GM18508 (cell line): ENCODE data around the gene FUNDC2.
A peak's percentile ranks its signal among the peaks of the same experiment; 100 is the strongest.

Source experiments
- ATAC-seq: cut with Tn5 transposase; IDR thresholded peaks from one replicate; pipeline ENCODE4 v1.9.1; 2021; ENCODE audit warnings: moderate number of reproducible peaks; ENCODE audit not compliant: insufficient read depth, unreplicated experiment

Gene FUNDC2

DNA sequence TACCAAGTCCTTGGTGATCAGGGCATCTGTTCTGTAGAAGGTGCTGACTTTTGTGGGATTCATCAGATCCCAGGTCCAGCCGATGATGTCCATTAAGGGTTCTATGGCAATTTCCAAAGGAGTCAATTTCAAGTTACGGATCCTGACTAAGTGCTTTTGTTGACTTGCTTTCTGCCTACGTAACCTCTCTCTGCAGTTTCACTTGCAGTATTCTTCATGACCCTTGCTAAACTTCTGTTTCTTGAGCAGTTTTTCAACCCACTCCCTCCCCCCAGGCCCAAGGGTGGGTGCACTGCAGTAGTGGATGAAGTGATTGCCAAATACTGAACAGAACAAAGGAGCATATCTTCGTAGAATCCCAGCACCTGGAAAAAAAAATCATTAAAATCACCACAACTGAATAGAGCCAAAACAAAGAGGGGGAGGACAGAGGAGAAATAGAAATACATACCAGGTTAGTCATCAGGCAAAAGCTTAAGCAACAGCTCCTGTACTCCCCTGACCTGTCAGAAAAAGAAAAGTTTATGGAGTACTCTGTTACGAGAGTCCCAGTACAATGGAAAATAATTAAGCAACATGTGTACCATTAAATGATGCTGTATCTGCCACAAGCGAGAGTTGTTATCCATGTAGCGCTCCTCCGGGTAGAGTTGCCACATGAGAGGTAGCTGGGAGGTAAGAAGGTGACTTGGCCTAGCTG is 38.5 kb downstream of the FUNDC2 start:
- ATAC-seq = no peak

DNA sequence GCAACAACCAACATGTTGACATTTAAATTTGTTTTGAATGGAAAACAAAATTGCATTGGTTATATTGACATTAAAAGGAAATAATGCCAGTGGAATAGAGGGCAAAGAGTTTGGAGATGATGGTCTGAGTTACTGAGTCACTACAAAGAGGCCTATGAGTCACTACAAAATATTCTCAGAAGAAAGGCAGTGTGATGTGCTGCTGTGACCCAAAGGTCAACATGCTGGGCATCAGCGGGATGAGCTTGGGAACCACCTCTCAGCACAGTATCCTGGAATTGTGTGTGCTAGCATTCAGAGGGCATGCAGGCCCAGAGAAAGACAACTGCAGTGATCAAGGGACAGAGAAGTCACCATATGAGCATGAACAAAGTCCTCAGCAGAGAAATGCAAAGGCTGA is 41.5 kb downstream of the FUNDC2 start:
- ATAC-seq = no peak

GRCh38 chrX:155069414-155069813 is 42.8 kb downstream of the FUNDC2 start:
- no peak for ATAC-seq

GRCh38 chrX:155070038-155070437 is 43.4 kb downstream of the FUNDC2 start:
- no peak for ATAC-seq

- ATAC-seq = no peak
Observed at GRCh38 chrX:155070663-155070974, 44.0 kb downstream of the FUNDC2 start.

DNA sequence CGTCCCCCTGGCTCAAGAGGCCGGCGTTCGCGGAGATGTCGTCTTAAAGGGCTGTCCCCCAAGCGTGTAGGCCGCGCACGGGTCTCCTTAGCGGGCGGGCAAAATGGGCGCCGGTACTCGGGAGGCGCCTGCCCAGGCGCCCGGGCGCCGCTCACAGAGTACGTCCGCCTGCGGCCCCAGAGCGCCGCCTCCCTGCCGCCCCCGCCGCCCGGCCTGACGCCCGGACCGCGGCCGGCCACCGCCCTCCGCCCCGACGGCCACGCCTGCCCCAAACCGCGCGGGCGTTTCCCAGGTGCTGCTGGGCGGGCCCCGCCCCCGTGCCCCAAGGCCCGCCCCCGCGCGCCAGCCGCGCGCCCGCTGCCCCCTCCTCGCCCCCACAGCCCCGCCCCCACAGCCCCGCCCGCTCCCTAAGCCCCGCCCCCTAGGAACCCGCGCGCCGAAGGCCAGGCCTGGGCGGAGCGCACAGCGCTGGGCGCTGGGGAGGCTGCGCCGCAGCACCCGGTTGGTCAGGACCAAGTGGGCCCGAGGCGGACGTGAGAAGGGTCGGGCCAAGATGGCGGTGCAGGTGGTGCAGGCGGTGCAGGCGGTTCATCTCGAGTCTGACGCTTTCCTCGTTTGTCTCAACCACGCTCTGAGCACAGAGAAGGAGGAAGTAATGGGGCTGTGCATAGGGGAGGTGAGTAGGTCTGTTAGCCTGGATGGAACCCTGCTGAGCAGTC is 44.5 kb downstream of the FUNDC2 start, which contains the start of the genes BRCC3, CMC4 and MTCP1:
Gene BRCC3 (plus strand): TSS at position 534 of the 719 bp plus-strand sequence. CDS start 20 bp downstream, at position 554.
Gene CMC4 (minus strand): TSS at position 162 of the 719 bp plus-strand sequence. CDS start 7,113 bp downstream, outside the sequence.
Gene MTCP1 (minus strand): TSS at position 162 of the 719 bp plus-strand sequence. CDS start 5,126 bp downstream, outside the sequence.
- peak; percentile 46 for ATAC-seq

GRCh38 chrX:155071694-155072280 is 45.1 kb downstream of the FUNDC2 start:
- peak; percentile 9 for ATAC-seq

- ATAC-seq = no peak
Observed at GRCh38 chrX:155086202-155086840, 59.7 kb downstream of the FUNDC2 start.

DNA sequence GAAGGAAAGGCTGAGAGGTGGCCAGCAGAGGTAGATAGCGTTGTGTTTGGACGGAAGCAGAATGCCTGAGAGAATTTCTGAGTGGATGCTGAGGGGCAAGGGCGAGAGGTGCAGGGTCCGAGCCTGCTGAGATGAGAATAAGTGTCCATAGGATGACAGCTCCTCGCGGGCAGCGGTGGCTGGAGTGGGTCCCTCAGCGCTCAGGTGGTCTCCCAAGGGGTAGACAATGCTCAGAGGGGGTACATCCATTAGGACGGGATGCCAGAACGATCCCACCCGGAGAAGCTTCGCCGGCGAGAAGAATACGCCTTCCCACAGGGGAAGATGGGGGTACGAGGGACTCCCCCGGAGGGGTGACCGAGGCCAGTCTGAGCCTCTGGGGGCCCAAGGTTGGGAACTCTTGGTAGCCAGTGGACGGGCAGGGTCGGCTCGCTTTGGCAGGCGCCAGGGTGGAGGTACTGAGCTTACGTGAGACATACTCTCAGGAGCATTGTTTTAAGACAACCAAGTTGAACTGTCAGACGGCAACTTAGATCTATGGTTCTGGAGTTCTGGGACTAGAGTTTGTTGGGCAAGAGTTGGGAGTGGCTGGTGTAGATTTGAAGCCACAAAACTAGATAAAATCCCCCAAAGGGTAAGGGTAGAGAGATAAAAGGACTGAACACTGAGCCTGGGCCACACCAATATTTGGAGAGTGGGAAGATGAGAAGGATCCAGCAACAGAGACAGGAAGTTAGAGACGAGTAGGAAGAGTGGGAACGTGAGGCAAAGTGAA is 60.5 kb downstream of the FUNDC2 start:
- no peak for ATAC-seq

- ATAC-seq = no peak
Observed at GRCh38 chrX:155094468-155095061, 67.9 kb downstream of the FUNDC2 start.

- ATAC-seq = no peak
Observed at GRCh38 chrX:155105919-155106318, 79.3 kb downstream of the FUNDC2 start.

GRCh38 chrX:155108427-155108826 is 81.8 kb downstream of the FUNDC2 start:
- ATAC-seq = no peak
